Psoas muscle (tissue), 8 donors: ENCODE data around the gene WDR37. TPM values are rescaled to one million over a fixed set of nuclear protein-coding genes. Genes with fewer than 3 reads are reported as not detected.
"Not testable (repeated sequence)": the region's sequence is repeated elsewhere in the genome, so short reads cannot be mapped to it uniquely, and the experiment has no call there.

Source experiments
- ATAC-seq, 4 donors: fragments of 200-7000 bp; cut with Tn5 transposase; one replicate each; pipeline ENCODE4 v1.9.1; 2020; ENCODE audit warnings: moderate library complexity in 3 of 4, mild to moderate bottlenecking in 2 of 4
- DNase-seq, 2 donors: peaks; one replicate each; pipeline ENCODE4 v3.0.0-alpha.2; 2020
- H3K27ac ChIP-seq: fragments of 200-600 bp; one replicate; pipeline ENCODE4 v1.8.0; 2022
- H3K27me3 ChIP-seq, 3 donors: fragments of 200-600 bp in 1 of 3; one replicate each; pipeline versions ENCODE4 v1.6.1 to v1.8.0; 2013 to 2022; ENCODE audit warnings: low read length in 2 of 3, mild to moderate bottlenecking in 2 of 3, moderate library complexity in 1 of 3; ENCODE audit not compliant: insufficient read depth in 3 of 3
- H3K36me3 ChIP-seq, 2 donors: fragments of 200-600 bp in 1 of 2; one replicate each; pipeline versions ENCODE4 v1.6.1 to v1.8.0; 2013 to 2022; ENCODE audit warnings: low read depth in 1 of 2, mild to moderate bottlenecking in 1 of 2, moderate library complexity in 1 of 2; ENCODE audit not compliant: insufficient read depth in 1 of 2
- H3K4me1 ChIP-seq: fragments of 200-600 bp; one replicate; pipeline ENCODE4 v1.8.0; 2022
- H3K4me3 ChIP-seq: fragments of 200-600 bp; one replicate; pipeline ENCODE4 v1.8.0; 2022; ENCODE audit warnings: mild to moderate bottlenecking
- H3K9me3 ChIP-seq: fragments of 200-600 bp; one replicate; pipeline ENCODE4 v1.8.0; 2022
- WGBS, 3 donors: extraction: QIAGEN DNeasy Blood & Tissue Kit; methylation state at CpG; one replicate each; pipeline versions ENCODE4 v1.1.6 to v1.1.7; 2013; 5-methylcytosine and 5-hydroxymethylcytosine counted together
- intact Hi-C, 2 donors: fragments of 100-400 bp; cut with DNase I; formaldehyde crosslinking; loops; one replicate each; pipeline versions ENCODE4 v1.11.0 to v1.14.2; 2022
- polyA plus RNA-seq, 3 donors: library from polyadenylated mRNA; stranded (reverse); fragments of 200-250 nt; gene quantifications; one replicate each; pipeline ENCODE4 v1.2.3, GENCODE V29; 2013
- total RNA-seq, 4 donors: library from RNA; stranded (reverse); fragmentation: NEBNext Ultra II Directional in 2 of 4; extraction: Animal tissue kit (Norgen Biotek cat#: 25700) in 2 of 4; gene quantifications; one replicate each; pipeline versions ENCODE4 v1.2.1 to v1.2.4, GENCODE V29; 2021 to 2023
- TF ChIP-seq, protein P1 (sequence below): fragments of 200-600 bp; IDR thresholded peaks from one replicate; pipeline ENCODE4 v1.8.0; 2022; ENCODE audit warnings: antibody characterized with exemption
- donor health status: healthy with polysubstance abuse.
- donor health status: DM: no; HTN: no; CAD: no; lungs with moderate emphysema.
- donor health status: Bipolar disorder and iron deficiency.
- donor health status: healthy.
- donor health status: DM: yes; HTN: yes; CAD: no.
- donor health status: DM: no; HTN: no; CAD: no.
- donor health status: DM: no; HTN: no; CAD: no.
- donor health status: DM: yes; HTN: yes; CAD: no.

Gene WDR37
- total and polyA plus RNA-seq, 7 donors = 6.8 to 28.3 (median 17.2) TPM

DNA sequence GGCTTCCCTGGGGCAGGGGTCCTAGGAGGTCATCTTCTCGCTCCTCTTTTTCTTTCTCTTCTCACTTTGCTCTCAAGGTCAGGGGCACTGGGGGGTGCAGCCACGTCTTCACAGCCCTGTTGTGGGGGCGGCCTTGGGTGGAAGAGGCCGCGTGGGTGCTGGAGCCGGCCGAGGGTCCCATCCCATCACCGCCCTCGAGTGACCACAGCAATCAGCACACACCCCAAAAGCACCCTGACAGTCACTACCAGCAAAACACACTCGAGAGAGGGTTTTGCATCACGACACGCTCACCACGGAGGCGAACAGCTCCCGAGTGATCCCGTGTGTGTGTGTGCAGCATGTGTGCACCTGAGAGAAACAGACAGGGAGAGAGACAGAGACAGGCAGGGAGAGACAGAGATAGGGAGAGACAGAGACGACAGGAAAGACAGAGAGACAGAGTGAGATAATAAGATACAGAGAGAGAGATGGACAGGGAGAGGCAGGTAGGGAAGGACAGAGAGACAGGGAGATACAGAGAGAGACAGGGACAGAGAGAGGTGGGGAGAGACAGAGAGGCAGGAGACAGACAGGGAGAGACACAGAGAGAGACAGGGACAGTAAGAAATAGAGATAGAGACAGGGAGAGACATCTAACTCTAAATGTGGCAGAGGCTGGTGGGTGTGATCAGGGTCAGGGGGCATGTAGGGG is 100.9 kb downstream of the WDR37 start:
- TF ChIP-seq, protein P1, sequence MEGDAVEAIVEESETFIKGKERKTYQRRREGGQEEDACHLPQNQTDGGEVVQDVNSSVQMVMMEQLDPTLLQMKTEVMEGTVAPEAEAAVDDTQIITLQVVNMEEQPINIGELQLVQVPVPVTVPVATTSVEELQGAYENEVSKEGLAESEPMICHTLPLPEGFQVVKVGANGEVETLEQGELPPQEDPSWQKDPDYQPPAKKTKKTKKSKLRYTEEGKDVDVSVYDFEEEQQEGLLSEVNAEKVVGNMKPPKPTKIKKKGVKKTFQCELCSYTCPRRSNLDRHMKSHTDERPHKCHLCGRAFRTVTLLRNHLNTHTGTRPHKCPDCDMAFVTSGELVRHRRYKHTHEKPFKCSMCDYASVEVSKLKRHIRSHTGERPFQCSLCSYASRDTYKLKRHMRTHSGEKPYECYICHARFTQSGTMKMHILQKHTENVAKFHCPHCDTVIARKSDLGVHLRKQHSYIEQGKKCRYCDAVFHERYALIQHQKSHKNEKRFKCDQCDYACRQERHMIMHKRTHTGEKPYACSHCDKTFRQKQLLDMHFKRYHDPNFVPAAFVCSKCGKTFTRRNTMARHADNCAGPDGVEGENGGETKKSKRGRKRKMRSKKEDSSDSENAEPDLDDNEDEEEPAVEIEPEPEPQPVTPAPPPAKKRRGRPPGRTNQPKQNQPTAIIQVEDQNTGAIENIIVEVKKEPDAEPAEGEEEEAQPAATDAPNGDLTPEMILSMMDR = no peak
- DNase-seq (no peak), ATAC-seq (no peak)
- Histone ChIP-seq H3K36me3 (no peaks in the 10 kb centered on the region), H3K4me1 (no peaks in the 10 kb centered on the region), H3K27ac (no peak overlapping the region), H3K4me3 (no peak overlapping the region), H3K27me3 (peaks cover 0 to 2% (median 0%) of the 10 kb centered on the region in 3 donors), H3K9me3 (no peaks in the 10 kb centered on the region)
- WGBS, 3 donors = 81 to 87% (median 81%) methylated on average over 17 of the region's 17 CpGs
- intact Hi-C loops = no loop called here

DNA sequence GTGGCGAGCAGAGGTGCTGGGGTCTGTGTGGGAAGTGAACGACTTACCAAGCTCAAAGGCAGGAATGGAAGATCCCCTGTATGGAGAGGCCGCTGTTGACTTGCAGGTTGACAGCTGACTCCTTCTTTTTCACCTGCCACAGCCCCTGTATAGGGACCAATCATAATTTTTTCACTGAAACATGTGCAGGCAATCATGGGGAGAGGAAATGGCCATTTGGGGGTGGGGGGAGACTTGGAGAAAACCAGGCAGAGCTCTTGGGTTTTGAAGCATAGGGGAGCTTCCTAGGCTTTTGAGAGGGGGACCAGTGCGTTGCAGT is 101.4 kb downstream of the WDR37 start:
- H3K4me1 ChIP-seq = no peaks in the 10 kb centered on the region
- ATAC-seq (no peak), DNase-seq (no peak)
- intact Hi-C loops = no loop called here
- no peaks in the 10 kb centered on the region for H3K9me3 ChIP-seq
- TF ChIP-seq, protein P1 = no peak
- H3K27ac ChIP-seq = no peak overlapping the region
- H3K27me3 ChIP-seq = peaks cover 0 to 2% (median 0%) of the 10 kb centered on the region in 3 donors
- no peaks in the 10 kb centered on the region for H3K36me3 ChIP-seq
- H3K4me3 ChIP-seq = no peak overlapping the region
- 80 to 85% (median 85%) methylated on average over 4 of the region's 4 CpGs for WGBS, 3 donors

DNA sequence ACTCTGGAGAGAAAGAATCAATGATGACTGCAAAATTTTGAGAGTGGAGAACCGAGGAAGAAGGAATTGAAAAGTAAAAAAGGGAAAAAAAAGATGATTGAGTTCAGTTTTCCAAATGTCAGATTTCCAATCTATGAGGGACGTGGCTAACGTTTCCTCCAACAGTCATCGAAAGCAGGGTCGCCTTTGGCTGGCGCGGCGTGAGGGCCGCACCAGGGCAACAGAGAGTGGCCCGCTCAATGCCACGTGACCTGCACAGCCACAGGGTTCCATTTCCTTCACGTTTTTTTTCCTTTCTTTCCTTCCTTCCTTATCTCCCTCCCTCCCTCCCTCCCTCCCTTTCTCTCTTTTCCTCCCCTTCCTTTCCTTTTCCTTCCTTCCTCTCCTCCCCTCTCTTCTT is 101.9 kb downstream of the WDR37 start:
- Histone ChIP-seq H3K4me1 (no peaks in the 10 kb centered on the region), H3K27me3 (peaks cover 0 to 2% (median 0%) of the 10 kb centered on the region in 3 donors), H3K27ac (no peak overlapping the region), H3K4me3 (no peak overlapping the region), H3K36me3 (no peaks in the 10 kb centered on the region), H3K9me3 (no peaks in the 10 kb centered on the region)
- no peak for ATAC-seq
- WGBS, 3 donors = 88 to 91% (median 89%) methylated on average over 12 of the region's 12 CpGs
- no peak for DNase-seq
- TF ChIP-seq, protein P1 = no peak
- intact Hi-C loops = no loop called here

DNA sequence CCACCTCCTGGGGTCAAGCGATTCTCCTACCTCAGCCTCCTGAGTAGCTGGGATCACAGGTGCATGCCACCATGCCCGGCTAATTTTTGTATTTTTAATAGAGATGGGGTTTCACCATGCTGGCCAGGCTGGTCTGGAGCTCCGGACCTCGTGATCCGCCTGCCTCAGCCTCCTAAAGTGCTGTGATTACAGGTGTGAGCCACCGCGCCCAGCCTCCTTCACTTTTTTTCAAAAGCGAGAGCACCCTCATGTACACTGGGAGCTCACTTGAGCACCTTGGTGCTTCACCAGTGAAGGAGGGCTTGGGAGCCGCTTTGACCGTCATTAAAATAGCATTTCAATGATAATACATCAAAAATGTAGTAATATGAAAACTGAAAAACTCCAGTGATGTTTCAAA is 102.4 kb downstream of the WDR37 start:
- H3K27ac ChIP-seq, H3K27me3 ChIP-seq, H3K4me1 ChIP-seq, H3K9me3 ChIP-seq, ATAC-seq, H3K4me3 ChIP-seq, intact Hi-C loops, H3K36me3 ChIP-seq, DNase-seq: not testable (repeated sequence)
- WGBS, 3 donors = 92 to 96% (median 92%) methylated on average over 10 of the region's 10 CpGs

DNA sequence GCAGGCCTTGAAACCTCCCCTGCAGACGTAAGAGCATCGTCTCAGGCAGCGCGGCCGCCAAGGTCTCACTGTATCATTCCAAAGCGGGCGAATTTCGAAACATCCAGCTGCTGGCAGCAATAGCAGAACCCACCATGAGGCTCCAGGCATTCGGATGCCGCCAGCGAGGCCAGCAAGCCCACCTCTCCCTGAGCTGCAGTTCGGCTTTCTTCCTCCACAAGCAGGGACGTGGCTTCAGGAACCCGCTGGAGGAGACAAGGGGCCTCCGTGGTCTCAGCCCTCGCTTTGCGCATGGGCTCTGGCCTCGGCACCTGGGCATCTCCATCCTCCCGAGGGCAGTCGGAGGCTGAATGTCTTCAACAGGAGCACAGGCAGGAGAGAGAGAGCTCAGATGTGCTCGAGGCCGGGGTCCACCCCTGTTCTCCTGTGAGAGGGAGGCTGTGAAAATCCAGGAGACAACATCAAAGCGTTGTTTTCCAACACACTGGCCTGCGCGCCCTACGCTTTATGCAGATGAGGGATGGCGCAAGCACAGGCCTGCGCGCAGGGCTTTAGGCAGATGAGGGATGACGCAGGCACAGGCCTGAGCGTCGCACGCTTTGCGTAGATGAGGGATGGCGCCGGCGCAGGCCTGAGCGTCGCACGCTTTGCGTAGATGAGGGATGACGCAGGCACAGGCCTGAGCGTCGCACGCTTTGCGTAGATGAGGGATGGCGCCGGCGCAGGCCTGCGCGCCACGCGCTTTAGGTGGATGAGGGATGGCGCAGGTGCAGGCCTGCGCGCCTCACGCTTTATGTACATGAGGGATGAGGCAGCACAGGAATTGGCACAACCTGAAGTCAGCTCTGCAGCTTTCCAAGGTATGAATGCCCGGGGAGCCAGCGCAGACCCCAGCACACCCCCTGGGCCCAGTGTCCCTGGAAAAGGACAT is 103.2 kb downstream of the WDR37 start:
- H3K27me3 ChIP-seq = peaks cover 0 to 2% (median 0%) of the 10 kb centered on the region in 3 donors
- H3K4me3 ChIP-seq = no peak overlapping the region
- 82 to 89% (median 89%) methylated on average over 59 of the region's 59 CpGs for WGBS, 3 donors
- intact Hi-C loops = no loop called here
- H3K27ac ChIP-seq = no peak overlapping the region
- ATAC-seq (no peak), DNase-seq (no peak)
- no peaks in the 10 kb centered on the region for H3K4me1 ChIP-seq
- TF ChIP-seq, protein P1 = no peak
- no peaks in the 10 kb centered on the region for H3K9me3 ChIP-seq
- H3K36me3 ChIP-seq = no peaks in the 10 kb centered on the region
